HG03196 (cell line): ENCODE data around the gene CBLL1.

ENCODE experiments used
- ATAC-seq: cut with Tn5 transposase; IDR thresholded peaks from one replicate; pipeline ENCODE4 v1.9.1; 2021; ENCODE audit not compliant: unreplicated experiment

Gene CBLL1

GRCh38 chr7:107742678-107743566 is 1.0 kb upstream of the CBLL1 start:
- peak; percentile 29 for ATAC-seq

DNA sequence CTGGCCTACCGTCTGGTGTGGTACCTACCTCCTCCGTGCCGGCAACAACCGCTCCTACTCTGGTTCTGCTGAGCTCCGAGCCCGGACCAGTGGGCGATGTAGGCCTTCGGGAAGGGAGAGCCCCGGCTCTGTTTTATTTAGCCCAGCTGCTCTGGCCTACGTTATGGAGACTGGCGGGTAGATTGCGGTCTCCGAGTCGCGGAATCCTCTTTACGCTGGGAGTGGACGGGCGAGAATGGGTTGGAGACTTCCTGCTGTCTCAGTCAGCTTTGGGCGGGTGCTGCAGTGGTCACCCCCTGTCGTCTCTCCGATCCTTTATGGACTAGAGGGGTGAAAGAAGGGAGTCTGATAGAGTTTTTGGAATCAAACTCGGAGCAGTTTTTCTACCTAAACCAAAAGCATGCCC is 406 bp downstream of the CBLL1 start:
- peak; percentile 26 for ATAC-seq

GRCh38 chr7:107746006-107746405 is 2.1 kb downstream of the CBLL1 start:
- ATAC-seq, result no peak

DNA sequence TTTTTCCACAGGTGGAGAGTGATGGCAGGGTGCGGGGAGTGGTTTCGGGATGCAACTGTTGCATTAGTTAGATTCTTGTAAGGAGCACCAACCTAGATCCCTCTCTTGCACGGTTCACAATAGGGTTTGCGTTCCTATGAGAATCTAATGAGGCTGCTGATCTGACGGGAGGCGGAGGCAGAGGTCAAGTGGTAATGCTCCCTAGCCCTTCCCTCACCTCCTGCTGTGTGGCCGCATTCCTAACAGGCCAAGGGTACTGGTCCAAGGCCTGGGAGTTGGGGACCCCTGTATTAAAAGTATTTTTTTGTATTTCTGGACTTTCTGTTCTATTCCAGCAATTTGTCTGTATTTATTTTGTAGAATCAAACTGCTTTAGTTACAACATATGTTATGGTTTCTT is 7.2 kb downstream of the CBLL1 start:
- ATAC-seq, result no peak

DNA sequence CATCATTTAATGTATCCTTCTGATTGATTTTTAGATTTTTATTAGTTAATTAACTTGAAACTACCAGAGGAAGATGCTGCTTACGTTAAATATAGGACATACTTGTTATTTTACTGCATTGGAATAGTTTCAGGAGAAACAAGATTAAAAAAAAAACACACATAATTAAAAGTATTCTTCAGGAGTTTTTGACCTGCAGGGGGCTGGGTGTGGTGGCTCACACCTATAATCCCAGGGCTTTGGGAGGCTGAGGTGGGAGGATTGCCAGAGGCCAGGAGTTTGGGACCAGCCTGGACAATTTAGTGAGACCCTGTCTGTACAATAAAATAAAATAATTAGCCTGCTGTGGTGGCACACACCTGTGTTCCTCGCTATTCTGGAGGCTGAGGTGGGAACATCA is 10.7 kb downstream of the CBLL1 start:
- no peak for ATAC-seq

- ATAC-seq, result no peak
These were observed 14.7 kb downstream of the CBLL1 start for GRCh38 chr7:107758667-107759066.

DNA sequence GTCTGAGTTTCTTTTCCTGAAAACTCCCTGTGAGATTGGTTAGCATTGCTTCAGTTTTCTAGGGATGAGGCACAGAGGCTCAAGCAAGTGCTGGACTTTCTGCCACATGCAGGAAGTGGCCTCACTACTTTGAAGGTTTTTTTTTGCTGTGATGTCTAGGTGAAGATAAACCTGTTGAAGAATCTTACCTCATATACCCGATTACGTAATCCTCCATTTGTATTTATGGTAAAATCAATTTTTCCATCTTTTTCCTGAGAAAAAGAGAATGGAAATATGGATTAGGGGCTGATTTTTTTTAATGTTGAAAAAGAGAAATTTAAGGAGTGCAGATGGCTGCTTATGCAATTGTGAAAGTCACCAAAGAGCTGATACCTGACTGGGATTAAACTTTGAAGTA is 23.4 kb downstream of the CBLL1 start:
- no peak for ATAC-seq

- no peak for ATAC-seq
These were observed 24.3 kb downstream of the CBLL1 start for GRCh38 chr7:107768263-107768662.

GRCh38 chr7:107773027-107773426 is 29.1 kb downstream of the CBLL1 start:
- no peak for ATAC-seq

DNA sequence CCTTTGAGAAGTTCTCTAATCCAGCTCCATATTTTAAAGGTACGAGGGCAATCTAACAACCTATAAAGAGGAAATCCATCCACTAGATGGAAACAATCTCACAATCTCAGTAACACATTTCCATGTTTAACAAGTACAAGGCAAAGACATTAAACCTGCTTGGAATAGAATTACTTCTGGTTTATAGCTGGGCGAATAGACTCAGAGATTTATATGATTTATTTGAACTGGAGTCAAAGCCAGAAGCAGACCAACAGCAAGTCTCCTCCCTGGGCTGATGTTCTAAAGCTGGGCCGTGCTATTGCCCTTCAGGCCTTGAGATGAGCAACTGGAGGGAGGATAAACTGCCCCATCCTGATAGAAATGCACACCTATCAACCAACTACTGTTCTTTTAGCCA is 33.8 kb downstream of the CBLL1 start:
- no peak for ATAC-seq

DNA sequence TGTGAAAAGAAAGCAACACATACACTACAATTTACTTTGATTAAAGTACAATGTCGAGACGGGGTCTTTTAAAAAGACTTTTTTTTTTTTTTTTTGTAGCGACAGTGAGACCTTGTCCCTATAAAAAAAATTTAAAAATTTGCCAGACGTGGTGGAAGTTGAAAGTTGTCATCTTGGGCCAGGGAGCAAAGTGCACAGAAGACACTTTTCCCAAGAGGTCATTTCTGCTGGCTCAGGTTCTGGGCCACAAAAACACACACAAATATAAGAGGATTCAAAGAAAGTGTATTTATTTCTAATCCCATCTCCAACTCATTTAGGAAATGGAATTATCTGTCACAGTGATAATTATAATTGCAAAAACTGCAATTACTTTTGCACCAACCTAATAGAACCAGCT is 34.3 kb downstream of the CBLL1 start:
- no peak for ATAC-seq

DNA sequence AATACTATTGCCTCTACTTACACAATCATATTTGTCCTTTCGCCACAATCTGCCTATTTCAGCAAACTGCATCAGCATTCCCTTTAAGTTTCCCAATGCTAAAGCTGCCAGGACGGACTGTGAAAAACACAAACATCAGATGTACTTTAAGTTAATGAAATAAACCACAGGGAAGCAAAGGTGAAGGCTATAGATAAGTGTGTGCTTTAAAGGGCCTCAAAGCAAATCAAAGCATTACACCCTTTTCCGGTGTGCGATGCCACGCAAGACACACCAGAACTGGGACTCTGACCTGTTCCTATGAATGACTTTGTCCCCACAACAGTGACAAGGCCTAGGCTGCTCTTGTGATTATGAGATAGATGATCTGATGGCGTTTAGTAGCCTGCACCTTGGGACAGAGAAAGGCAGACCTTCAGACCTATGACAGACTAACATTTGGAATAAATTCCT is 35.7 kb downstream of the CBLL1 start:
- no peak for ATAC-seq

GRCh38 chr7:107782374-107782773 is 38.4 kb downstream of the CBLL1 start:
- no peak for ATAC-seq

DNA sequence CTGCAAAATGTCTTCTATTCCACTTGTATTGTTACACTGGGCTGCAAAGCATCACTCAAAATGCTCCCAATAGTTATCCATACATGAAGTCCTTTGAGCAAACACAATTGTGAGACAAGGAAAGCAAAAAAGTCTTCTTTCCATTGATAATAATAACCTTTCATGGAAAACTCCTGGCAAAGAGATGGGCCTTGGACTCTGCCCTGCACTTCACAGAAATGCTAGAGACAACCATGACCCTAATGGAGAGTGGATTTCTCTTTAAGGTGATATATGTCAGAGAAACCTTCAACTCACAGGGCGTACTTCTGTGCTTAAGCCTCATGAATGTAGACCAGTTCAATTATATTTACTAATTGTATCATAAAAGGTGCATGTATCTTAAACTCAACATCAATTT is 39.7 kb downstream of the CBLL1 start:
- no peak for ATAC-seq

DNA sequence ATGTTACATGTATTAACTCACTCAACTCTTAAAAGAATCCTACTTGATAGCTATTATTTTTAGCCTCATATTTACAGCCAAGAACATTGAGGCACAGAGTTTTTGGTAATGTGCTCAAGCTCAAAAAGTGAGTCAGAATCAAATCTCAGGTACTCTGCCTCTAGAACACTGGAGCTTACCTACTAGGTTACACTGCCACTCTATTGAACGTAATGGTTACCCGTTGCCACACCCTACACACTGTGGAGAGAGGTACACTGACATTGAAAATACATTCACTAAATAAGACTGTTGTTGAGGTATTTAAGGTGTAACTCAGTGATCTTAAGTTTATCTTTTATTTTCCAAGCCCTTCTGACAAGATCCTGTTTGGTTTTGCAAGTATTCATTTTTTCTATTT is 41.2 kb downstream of the CBLL1 start:
- ATAC-seq, result no peak

GRCh38 chr7:107785926-107786325 is 42.0 kb downstream of the CBLL1 start:
- no peak for ATAC-seq

DNA sequence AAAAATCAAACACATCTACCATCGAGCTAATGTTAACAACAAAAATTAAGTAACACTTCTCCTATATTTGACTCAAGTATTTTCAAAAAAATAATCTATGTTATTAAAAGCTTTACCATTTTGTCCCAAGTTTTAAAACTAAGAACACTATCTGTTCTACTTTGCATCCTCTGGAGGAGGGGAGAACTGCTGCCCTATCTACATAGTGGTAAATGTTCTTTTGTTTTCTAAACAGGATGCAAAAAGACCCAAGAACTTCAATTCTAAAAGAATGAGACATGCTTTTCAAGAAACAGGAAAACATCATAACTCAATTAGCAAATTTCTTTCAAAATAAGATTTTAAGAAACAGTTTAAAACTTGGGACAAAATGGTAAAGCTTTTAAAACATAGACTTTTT is 44.3 kb downstream of the CBLL1 start:
- ATAC-seq, result no peak

DNA sequence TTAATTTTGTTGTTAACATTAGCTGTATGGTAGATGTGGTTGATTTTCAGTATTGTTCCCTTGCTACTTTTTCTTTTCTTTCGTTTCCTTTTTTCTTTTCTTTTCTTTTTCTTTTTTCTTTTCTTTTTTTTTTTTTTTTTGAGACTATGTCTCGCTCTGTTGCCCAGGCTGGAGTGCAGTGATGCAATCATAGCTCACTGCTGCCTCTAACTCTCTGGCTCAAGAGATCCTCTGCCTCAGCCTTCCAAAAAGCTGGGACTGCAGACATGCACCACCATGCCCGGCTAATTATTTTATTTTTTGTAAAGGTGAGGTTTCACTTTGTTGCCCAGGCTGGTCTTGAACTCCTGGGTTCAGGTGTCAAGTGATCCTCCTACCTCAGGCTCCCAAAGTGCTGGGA is 44.7 kb downstream of the CBLL1 start:
- ATAC-seq, result no peak

- ATAC-seq, result no peak
These were observed 45.7 kb downstream of the CBLL1 start for GRCh38 chr7:107789647-107790046.

DNA sequence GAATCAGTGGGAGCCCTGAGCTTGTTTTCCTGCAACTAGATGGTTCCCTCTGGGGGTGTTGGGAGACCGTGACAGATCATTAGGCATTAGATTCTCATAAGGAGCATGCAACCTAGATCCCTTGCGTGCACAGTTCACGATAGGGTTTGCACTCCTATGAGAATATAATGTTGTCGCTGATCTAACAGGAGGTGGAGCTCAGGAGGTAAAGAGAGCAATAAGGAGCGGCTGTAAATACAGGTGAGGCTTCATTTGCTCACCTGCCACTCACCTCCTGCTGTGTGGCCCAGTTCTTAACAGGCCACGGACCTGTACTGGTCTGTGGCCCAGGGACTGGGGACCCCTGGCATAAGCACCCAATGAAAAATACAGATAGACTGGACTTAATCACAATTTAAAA is 48.4 kb downstream of the CBLL1 start:
- no peak for ATAC-seq

DNA sequence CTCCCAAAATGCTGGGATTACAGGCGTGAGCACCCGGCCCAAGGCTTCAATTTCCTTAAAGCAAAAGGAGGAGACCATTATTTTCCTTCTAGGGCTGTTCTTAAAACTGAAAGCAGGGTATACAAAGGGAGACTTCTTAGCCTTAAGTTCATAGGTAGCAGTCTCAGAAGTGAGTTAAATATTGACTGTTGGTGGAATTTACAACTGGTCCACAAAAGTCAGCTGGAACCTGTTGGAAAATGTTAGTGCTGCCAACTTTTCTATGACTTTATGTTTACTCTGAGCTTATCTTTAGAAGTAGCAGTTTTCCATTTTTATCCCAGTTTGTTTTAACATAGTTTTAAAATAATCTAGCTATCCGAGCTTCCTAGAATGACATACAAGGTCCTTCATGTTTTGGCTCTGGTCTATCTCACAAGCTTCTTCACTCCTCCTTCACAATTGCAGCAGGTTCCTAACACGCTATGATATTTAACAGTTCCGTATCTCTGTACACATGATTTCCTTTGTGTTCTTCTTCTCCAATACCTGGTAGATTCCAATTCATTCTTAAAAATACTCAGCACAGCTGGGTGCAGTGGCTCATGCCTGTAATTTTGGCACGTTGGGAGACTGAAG is 55.8 kb downstream of the CBLL1 start:
- no peak for ATAC-seq

GRCh38 chr7:107803009-107803610 is 59.2 kb downstream of the CBLL1 start, which contains the start of gene SLC26A3:
Gene SLC26A3, minus strand, starts transcription at chr7:107803223. Its CDS starts 8,714 bp downstream, at chr7:107794509.
- ATAC-seq, result no peak
